Neural cell (in vitro differentiated cells): Measurements from ENCODE around the gene PDXDC1.
"Not testable (repeated sequence)": the region's sequence is repeated elsewhere in the genome, so short reads cannot be mapped to it uniquely, and the experiment has no call there.

Experiments
- EP300 ChIP-seq: fragments of 450-650 bp; conservative IDR thresholded peaks from 2 replicates; pipeline ENCODE4 v1.6.1; 2014; ENCODE audit warnings: antibody characterized with exemption, mild to moderate bottlenecking, moderate library complexity; ENCODE audit not compliant: poor library complexity, severe bottlenecking
- EZH2 ChIP-seq: fragments of 200-600, 300-800 bp; shearing (Covaris generic), sonication (generic); IDR thresholded peaks from 2 replicates; pipeline ENCODE4 v1.6.1; 2014; ENCODE audit warnings: antibody characterized with exemption, low read length, borderline replicate concordance, mild to moderate bottlenecking; ENCODE audit not compliant: insufficient read depth, poor library complexity, severe bottlenecking
- MXI1 ChIP-seq: fragments of 450-650 bp; conservative IDR thresholded peaks from 2 replicates; pipeline ENCODE4 v1.6.1; 2014; ENCODE audit warnings: antibody characterized with exemption, mild to moderate bottlenecking; ENCODE audit not compliant: poor library complexity, severe bottlenecking
- POLR2AphosphoS5 ChIP-seq: IDR thresholded peaks from 2 replicates; pipeline ENCODE4 v1.6.1; 2012
- RAD21 ChIP-seq: fragments of 450-650 bp; conservative IDR thresholded peaks from 2 replicates; pipeline ENCODE4 v1.6.1; 2014; ENCODE audit warnings: antibody characterized with exemption, mild to moderate bottlenecking, moderate library complexity
- SMC3 ChIP-seq: fragments of 450-650 bp; conservative IDR thresholded peaks from 2 replicates; pipeline ENCODE4 v1.6.1; 2014; ENCODE audit warnings: antibody characterized with exemption, mild to moderate bottlenecking, moderate library complexity; ENCODE audit not compliant: poor library complexity
- TAF1 ChIP-seq: IDR thresholded peaks from 2 replicates; pipeline ENCODE4 v1.6.1; 2012; ENCODE audit warnings: low read depth
- TF ChIP-seq, protein P1 (sequence below): fragments of 450-650 bp; IDR thresholded peaks from 2 replicates; pipeline ENCODE4 v1.5.1; 2014; ENCODE audit warnings: antibody characterized with exemption, mild to moderate bottlenecking, moderate library complexity; ENCODE audit not compliant: poor library complexity, severe bottlenecking
- TF ChIP-seq, protein P2 (sequence below): IDR thresholded peaks from 2 replicates; pipeline ENCODE4 v1.6.1; 2012; ENCODE audit warnings: borderline replicate concordance

- TF ChIP-seq, protein P1, sequence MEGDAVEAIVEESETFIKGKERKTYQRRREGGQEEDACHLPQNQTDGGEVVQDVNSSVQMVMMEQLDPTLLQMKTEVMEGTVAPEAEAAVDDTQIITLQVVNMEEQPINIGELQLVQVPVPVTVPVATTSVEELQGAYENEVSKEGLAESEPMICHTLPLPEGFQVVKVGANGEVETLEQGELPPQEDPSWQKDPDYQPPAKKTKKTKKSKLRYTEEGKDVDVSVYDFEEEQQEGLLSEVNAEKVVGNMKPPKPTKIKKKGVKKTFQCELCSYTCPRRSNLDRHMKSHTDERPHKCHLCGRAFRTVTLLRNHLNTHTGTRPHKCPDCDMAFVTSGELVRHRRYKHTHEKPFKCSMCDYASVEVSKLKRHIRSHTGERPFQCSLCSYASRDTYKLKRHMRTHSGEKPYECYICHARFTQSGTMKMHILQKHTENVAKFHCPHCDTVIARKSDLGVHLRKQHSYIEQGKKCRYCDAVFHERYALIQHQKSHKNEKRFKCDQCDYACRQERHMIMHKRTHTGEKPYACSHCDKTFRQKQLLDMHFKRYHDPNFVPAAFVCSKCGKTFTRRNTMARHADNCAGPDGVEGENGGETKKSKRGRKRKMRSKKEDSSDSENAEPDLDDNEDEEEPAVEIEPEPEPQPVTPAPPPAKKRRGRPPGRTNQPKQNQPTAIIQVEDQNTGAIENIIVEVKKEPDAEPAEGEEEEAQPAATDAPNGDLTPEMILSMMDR, result not testable (repeated sequence)
- TF ChIP-seq, protein P2, sequence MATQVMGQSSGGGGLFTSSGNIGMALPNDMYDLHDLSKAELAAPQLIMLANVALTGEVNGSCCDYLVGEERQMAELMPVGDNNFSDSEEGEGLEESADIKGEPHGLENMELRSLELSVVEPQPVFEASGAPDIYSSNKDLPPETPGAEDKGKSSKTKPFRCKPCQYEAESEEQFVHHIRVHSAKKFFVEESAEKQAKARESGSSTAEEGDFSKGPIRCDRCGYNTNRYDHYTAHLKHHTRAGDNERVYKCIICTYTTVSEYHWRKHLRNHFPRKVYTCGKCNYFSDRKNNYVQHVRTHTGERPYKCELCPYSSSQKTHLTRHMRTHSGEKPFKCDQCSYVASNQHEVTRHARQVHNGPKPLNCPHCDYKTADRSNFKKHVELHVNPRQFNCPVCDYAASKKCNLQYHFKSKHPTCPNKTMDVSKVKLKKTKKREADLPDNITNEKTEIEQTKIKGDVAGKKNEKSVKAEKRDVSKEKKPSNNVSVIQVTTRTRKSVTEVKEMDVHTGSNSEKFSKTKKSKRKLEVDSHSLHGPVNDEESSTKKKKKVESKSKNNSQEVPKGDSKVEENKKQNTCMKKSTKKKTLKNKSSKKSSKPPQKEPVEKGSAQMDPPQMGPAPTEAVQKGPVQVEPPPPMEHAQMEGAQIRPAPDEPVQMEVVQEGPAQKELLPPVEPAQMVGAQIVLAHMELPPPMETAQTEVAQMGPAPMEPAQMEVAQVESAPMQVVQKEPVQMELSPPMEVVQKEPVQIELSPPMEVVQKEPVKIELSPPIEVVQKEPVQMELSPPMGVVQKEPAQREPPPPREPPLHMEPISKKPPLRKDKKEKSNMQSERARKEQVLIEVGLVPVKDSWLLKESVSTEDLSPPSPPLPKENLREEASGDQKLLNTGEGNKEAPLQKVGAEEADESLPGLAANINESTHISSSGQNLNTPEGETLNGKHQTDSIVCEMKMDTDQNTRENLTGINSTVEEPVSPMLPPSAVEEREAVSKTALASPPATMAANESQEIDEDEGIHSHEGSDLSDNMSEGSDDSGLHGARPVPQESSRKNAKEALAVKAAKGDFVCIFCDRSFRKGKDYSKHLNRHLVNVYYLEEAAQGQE, result not testable (repeated sequence)
- TF ChIP-seq EP300, RAD21, TAF1, EZH2, MXI1, POLR2AphosphoS5, SMC3: not testable (repeated sequence)
These were observed 21.9 kb downstream of the PDXDC1 start for GRCh38 chr16:14996702-14997101.
